IPS-18c (cell line): ENCODE results near the gene VPS37D.
A peak's percentile ranks its signal among the peaks of the same experiment; 100 is the strongest.
"Not testable (repeated sequence)": the region's sequence is repeated elsewhere in the genome, so short reads cannot be mapped to it uniquely, and the experiment has no call there.

Experiments
- H3K4me3 ChIP-seq: 2 replicates; pipeline ENCODE4 v1.7.0; 2013; ENCODE audit warnings: low read depth, mild to moderate bottlenecking, low read length, moderate library complexity; ENCODE audit not compliant: insufficient read depth
- H3K9me3 ChIP-seq: one replicate; pipeline ENCODE4 v1.6.1; 2013; ENCODE audit warnings: mild to moderate bottlenecking, low read length, moderate library complexity; ENCODE audit not compliant: control insufficient read depth, insufficient read depth

The VPS37D gene

GRCh38 chr7:73667344-73668102 lies at the start of gene VPS37D:
Gene VPS37D (plus strand): TSS chr7:73667831. CDS start chr7:73667959, 128 bp downstream.
- Histone ChIP-seq H3K9me3 (no peaks in the 10 kb centered on the region), H3K4me3 (peak within 1 kb of the TSS; percentile 57)

GRCh38 chr7:73618538-73618937 lies 49.1 kb upstream of the VPS37D start:
- H3K9me3 ChIP-seq = no peaks in the 10 kb centered on the region
- H3K4me3 ChIP-seq = no peak overlapping the region

GRCh38 chr7:73619394-73619793 lies 48.2 kb upstream of the VPS37D start:
- H3K4me3 ChIP-seq = not testable (repeated sequence)

GRCh38 chr7:73621168-73622063 lies 46.2 kb upstream of the VPS37D start:
- no peaks in the 10 kb centered on the region for H3K9me3 ChIP-seq
- H3K4me3 ChIP-seq = no peak overlapping the region

More at GRCh38 chr7:73619394-73619793, 48.2 kb upstream of the VPS37D start:
- not testable (repeated sequence) for H3K9me3 ChIP-seq

- H3K4me3 ChIP-seq = peak overlapping the region; percentile 71
- no peaks in the 10 kb centered on the region for H3K9me3 ChIP-seq
Observed at GRCh38 chr7:73622527-73622908, 45.1 kb upstream of the VPS37D start.

GRCh38 chr7:73622909-73623797 lies 44.5 kb upstream of the VPS37D start:
- H3K4me3 ChIP-seq = peak overlapping the region; percentile 71

GRCh38 chr7:73623798-73624668 lies 43.6 kb upstream of the VPS37D start, which contains the start of gene MLXIPL:
Gene MLXIPL (minus strand): TSS chr7:73624522. CDS start chr7:73624492, 30 bp downstream.
- peak within 1 kb of the TSS; percentile 71 for H3K4me3 ChIP-seq

More at GRCh38 chr7:73622909-73623797, 44.5 kb upstream of the VPS37D start:
- no peaks in the 10 kb centered on the region for H3K9me3 ChIP-seq

GRCh38 chr7:73624669-73625001 lies 43.0 kb upstream of the VPS37D start:
- H3K4me3 ChIP-seq = no peak overlapping the region
- no peaks in the 10 kb centered on the region for H3K9me3 ChIP-seq

More at GRCh38 chr7:73623798-73624668, 43.6 kb upstream of the VPS37D start, which contains the start of gene MLXIPL:
- no peaks in the 10 kb centered on the region for H3K9me3 ChIP-seq

- no peak overlapping the region for H3K4me3 ChIP-seq
Observed at GRCh38 chr7:73625276-73625675, 42.4 kb upstream of the VPS37D start.

GRCh38 chr7:73626814-73627213 lies 40.8 kb upstream of the VPS37D start:
- no peaks in the 10 kb centered on the region for H3K9me3 ChIP-seq
- no peak overlapping the region for H3K4me3 ChIP-seq

More at GRCh38 chr7:73625276-73625675, 42.4 kb upstream of the VPS37D start:
- no peaks in the 10 kb centered on the region for H3K9me3 ChIP-seq

GRCh38 chr7:73628504-73628903 lies 39.1 kb upstream of the VPS37D start:
- H3K9me3 ChIP-seq = no peaks in the 10 kb centered on the region
- H3K4me3 ChIP-seq = no peak overlapping the region

GRCh38 chr7:73631558-73631957 lies 36.1 kb upstream of the VPS37D start:
- Histone ChIP-seq H3K9me3 (no peaks in the 10 kb centered on the region), H3K4me3 (no peak overlapping the region)

GRCh38 chr7:73633323-73633722 lies 34.3 kb upstream of the VPS37D start:
- Histone ChIP-seq H3K4me3 (no peak overlapping the region), H3K9me3 (no peaks in the 10 kb centered on the region)

- no peaks in the 10 kb centered on the region for H3K9me3 ChIP-seq
- no peak overlapping the region for H3K4me3 ChIP-seq
Observed at GRCh38 chr7:73633844-73634243, 33.8 kb upstream of the VPS37D start.

- Histone ChIP-seq H3K9me3 (no peaks in the 10 kb centered on the region), H3K4me3 (no peak overlapping the region)
Observed at GRCh38 chr7:73635428-73636200, 32.0 kb upstream of the VPS37D start.
